H9 (cell line): ENCODE data around the gene SLC24A3. TPM values are rescaled to one million over a fixed set of nuclear protein-coding genes. Genes with fewer than 3 reads are reported as not detected.

Experiments
- DNase-seq: peaks from one replicate; pipeline ENCODE4 v3.0.0-alpha.2; 2017
- H2AFZ ChIP-seq: one replicate; pipeline ENCODE4 v1.6.1; 2013; ENCODE audit warnings: mild to moderate bottlenecking, low read length, control low read depth, moderate library complexity
- H2AK5ac ChIP-seq: 2 replicates; pipeline ENCODE4 v1.6.1; 2013; ENCODE audit warnings: low read length, control low read depth, mixed read lengths; ENCODE audit not compliant: insufficient read length
- H2BK120ac ChIP-seq: one replicate; pipeline ENCODE4 v1.6.1; 2013; ENCODE audit warnings: low read depth, mild to moderate bottlenecking, low read length, control low read depth, inconsistent platforms; ENCODE audit not compliant: poor library complexity, severe bottlenecking
- H2BK12ac ChIP-seq: 2 replicates; pipeline ENCODE4 v1.6.1; 2013; ENCODE audit warnings: low read length, control low read depth, mixed read lengths, low read depth; ENCODE audit not compliant: insufficient read length
- H2BK15ac ChIP-seq: 2 replicates; pipeline ENCODE4 v1.6.1; 2013; ENCODE audit warnings: low read depth, low read length, control low read depth
- H2BK20ac ChIP-seq: one replicate; pipeline ENCODE4 v1.6.1; 2013; ENCODE audit warnings: low read depth, mild to moderate bottlenecking, low read length, control low read depth, inconsistent platforms; ENCODE audit not compliant: poor library complexity, severe bottlenecking
- H2BK5ac ChIP-seq: 2 replicates; pipeline ENCODE4 v1.6.1; 2013; ENCODE audit warnings: low read length, control low read depth, mixed read lengths; ENCODE audit not compliant: insufficient read length
- H3K14ac ChIP-seq: 2 replicates; pipeline ENCODE4 v1.6.1; 2013; ENCODE audit warnings: low read length, control low read depth; ENCODE audit not compliant: insufficient read depth
- H3K18ac ChIP-seq: 2 replicates; pipeline ENCODE4 v1.6.1; 2013; ENCODE audit warnings: low read depth, mild to moderate bottlenecking, mixed read lengths, low read length, control low read depth; ENCODE audit not compliant: insufficient read length
- H3K23ac ChIP-seq: 2 replicates; pipeline ENCODE4 v1.6.1; 2013; ENCODE audit warnings: low read length, control low read depth, mixed read lengths, low read depth; ENCODE audit not compliant: insufficient read length
- H3K23me2 ChIP-seq: 2 replicates; pipeline ENCODE4 v1.6.1; 2013; ENCODE audit warnings: low read depth, mild to moderate bottlenecking, mixed read lengths, low read length, control low read depth; ENCODE audit not compliant: insufficient read length, poor library complexity, severe bottlenecking
- H3K27ac ChIP-seq: 2 replicates; pipeline ENCODE4 v1.5.1; 2013; ENCODE audit warnings: low read length, control low read depth, mixed read lengths, low read depth; ENCODE audit not compliant: insufficient read length
- H3K27me3 ChIP-seq: 2 replicates; pipeline ENCODE4 v1.6.1; 2013; ENCODE audit warnings: low read length, control low read depth, inconsistent platforms; ENCODE audit not compliant: insufficient read depth
- H3K4ac ChIP-seq: 2 replicates; pipeline ENCODE4 v1.6.1; 2013; ENCODE audit warnings: low read depth, mild to moderate bottlenecking, control low read depth, inconsistent platforms, low read length, moderate library complexity
- H3K4me1 ChIP-seq: 2 replicates; pipeline ENCODE4 v1.6.1; 2013; ENCODE audit warnings: low read length, control low read depth, inconsistent platforms; ENCODE audit not compliant: insufficient read depth
- H3K4me2 ChIP-seq: 2 replicates; pipeline ENCODE4 v1.6.1; 2013; ENCODE audit warnings: low read length, control low read depth, mixed read lengths; ENCODE audit not compliant: insufficient read length, insufficient read depth
- H3K56ac ChIP-seq: 2 replicates; pipeline ENCODE4 v1.6.1; 2013; ENCODE audit warnings: low read depth, mild to moderate bottlenecking, mixed read lengths, low read length, control low read depth; ENCODE audit not compliant: insufficient read length
- H3K79me1 ChIP-seq: 2 replicates; pipeline ENCODE4 v1.6.1; 2013; ENCODE audit warnings: low read depth, mild to moderate bottlenecking, moderate library complexity, low read length, control low read depth, inconsistent platforms; ENCODE audit not compliant: insufficient read depth, poor library complexity, severe bottlenecking
- H3K79me2 ChIP-seq: 2 replicates; pipeline ENCODE4 v1.6.1; 2013; ENCODE audit warnings: low read length, control low read depth, inconsistent platforms; ENCODE audit not compliant: insufficient read depth
- H3K9ac ChIP-seq: 2 replicates; pipeline ENCODE4 v1.6.1; 2013; ENCODE audit warnings: low read length, control low read depth, mixed read lengths; ENCODE audit not compliant: insufficient read length; ENCODE audit errors: extremely low read depth
- H3K9me3 ChIP-seq: one replicate; pipeline ENCODE4 v1.6.1; 2013; ENCODE audit warnings: low read depth, low read length, inconsistent platforms; ENCODE audit not compliant: control insufficient read depth
- H3T11ph ChIP-seq: one replicate; pipeline ENCODE4 v1.6.1; 2013; ENCODE audit warnings: mild to moderate bottlenecking, low read length, control low read depth, inconsistent platforms
- H4K20me1 ChIP-seq: one replicate; pipeline ENCODE4 v1.6.1; 2013; ENCODE audit not compliant: control insufficient read depth, insufficient read length, insufficient read depth
- H4K5ac ChIP-seq: 2 replicates; pipeline ENCODE4 v1.6.1; 2013; ENCODE audit warnings: low read depth, mild to moderate bottlenecking, mixed read lengths, low read length, control low read depth; ENCODE audit not compliant: insufficient read length
- H4K8ac ChIP-seq: replicated peaks from 2 replicates; pipeline ENCODE4 v1.6.1; 2013; ENCODE audit warnings: low read length, control low read depth, mixed read lengths, low read depth; ENCODE audit not compliant: insufficient read length
- H4K91ac ChIP-seq: 2 replicates; pipeline ENCODE4 v1.6.1; 2013; ENCODE audit warnings: low read depth, mild to moderate bottlenecking, moderate library complexity, mixed read lengths, low read length, control low read depth; ENCODE audit not compliant: insufficient read length
- H3K27ac Mint-ChIP-seq, 3 experiments: 2 replicates in 2 of 3; 3 replicates in 1 of 3; pipeline ENCODE4 v1.8.0; 2020 to 2021; ENCODE audit warnings: mixed read lengths in 3 of 3, mild to moderate bottlenecking in 1 of 3, moderate library complexity in 1 of 3
- H3K27me3 Mint-ChIP-seq: 2 replicates; pipeline ENCODE4 v1.8.0; 2021; ENCODE audit warnings: low read depth, mild to moderate bottlenecking, moderate library complexity, mixed read lengths
- H3K36me3 Mint-ChIP-seq, 3 experiments: 2 replicates in 2 of 3; 3 replicates in 1 of 3; pipeline ENCODE4 v1.8.0; 2020 to 2021; ENCODE audit warnings: low read depth in 3 of 3, mixed read lengths in 3 of 3; ENCODE audit not compliant: insufficient read depth in 1 of 3
- H3K4me1 Mint-ChIP-seq, 2 experiments: 2 replicates each; pipeline ENCODE4 v1.8.0; 2020; ENCODE audit warnings: mixed read lengths in 2 of 2
- H3K4me3 Mint-ChIP-seq, 2 experiments: 2 replicates in 1 of 2; 3 replicates in 1 of 2; pipeline ENCODE4 v1.8.0; 2020 to 2021; ENCODE audit warnings: mild to moderate bottlenecking in 2 of 2, mixed read lengths in 2 of 2, moderate library complexity in 1 of 2
- H3K9me3 Mint-ChIP-seq, 2 experiments: 2 replicates in 1 of 2; 3 replicates in 1 of 2; pipeline ENCODE4 v1.8.0; 2020; ENCODE audit warnings: mild to moderate bottlenecking in 2 of 2, mixed read lengths in 2 of 2, moderate library complexity in 1 of 2
- total RNA-seq: library from RNA; stranded (reverse); gene quantifications from 2 replicates; pipeline ENCODE4 v1.2.1, GENCODE V29; 2021
- TF ChIP-seq, protein P1 (sequence below): fragments of 200-600 bp; sonication (generic); conservative IDR thresholded peaks from 3 replicates; pipeline ENCODE4 v1.8.0; 2021; ENCODE audit warnings: antibody characterized with exemption, mild to moderate bottlenecking

Gene SLC24A3
- total RNA-seq, 1 experiment from 2014 or later = 0.83 TPM

GRCh38 chr20:19185083-19185482 is 27.4 kb upstream of the SLC24A3 start:
- H4K8ac ChIP-seq = no peak overlapping the region
- no peak overlapping the region for H2BK120ac ChIP-seq

More at GRCh38 chr20:19185083-19185482, 27.4 kb upstream of the SLC24A3 start:
- Histone ChIP-seq H3K79me2 (no peaks in the 10 kb centered on the region), H3K4me1 (no peaks in the 10 kb centered on the region), H3K9ac (no peak overlapping the region), H3K14ac (no peak overlapping the region), H3K4me2 (no peak overlapping the region), H2BK12ac (no peak overlapping the region), H4K5ac (no peak overlapping the region), H3K4ac (no peak overlapping the region), H3K56ac (no peak overlapping the region), H2BK5ac (no peak overlapping the region), H4K91ac (no peak overlapping the region), H3K9me3 (no peaks in the 10 kb centered on the region), H3K23me2 (no peaks in the 10 kb centered on the region), H2AK5ac (no peak overlapping the region), H3K18ac (no peak overlapping the region), H2BK20ac (no peak overlapping the region), H3K79me1 (no peaks in the 10 kb centered on the region), H3K27ac (no peak overlapping the region), H2AFZ (no peak overlapping the region), H4K20me1 (no peaks in the 10 kb centered on the region), H3T11ph (no peak overlapping the region), H3K23ac (no peak overlapping the region), H2BK15ac (no peak overlapping the region), H3K27me3 (no peaks in the 10 kb centered on the region)
- no peak overlapping the region for H3K27ac Mint-ChIP-seq
- H3K27me3 Mint-ChIP-seq = 0 out of 2 replicates have a peak, but pooled peaks cover 3% of the 10 kb centered on the region
- no peak for DNase-seq
- H3K36me3 Mint-ChIP-seq = peaks cover 0 to 5% (median 2%) of the 10 kb centered on the region in 3 experiments; a peak in 2 of 7 replicates
- peaks cover 10 to 14% of the 10 kb centered on the region in 2 experiments for H3K9me3 Mint-ChIP-seq
- TF ChIP-seq, protein P1, sequence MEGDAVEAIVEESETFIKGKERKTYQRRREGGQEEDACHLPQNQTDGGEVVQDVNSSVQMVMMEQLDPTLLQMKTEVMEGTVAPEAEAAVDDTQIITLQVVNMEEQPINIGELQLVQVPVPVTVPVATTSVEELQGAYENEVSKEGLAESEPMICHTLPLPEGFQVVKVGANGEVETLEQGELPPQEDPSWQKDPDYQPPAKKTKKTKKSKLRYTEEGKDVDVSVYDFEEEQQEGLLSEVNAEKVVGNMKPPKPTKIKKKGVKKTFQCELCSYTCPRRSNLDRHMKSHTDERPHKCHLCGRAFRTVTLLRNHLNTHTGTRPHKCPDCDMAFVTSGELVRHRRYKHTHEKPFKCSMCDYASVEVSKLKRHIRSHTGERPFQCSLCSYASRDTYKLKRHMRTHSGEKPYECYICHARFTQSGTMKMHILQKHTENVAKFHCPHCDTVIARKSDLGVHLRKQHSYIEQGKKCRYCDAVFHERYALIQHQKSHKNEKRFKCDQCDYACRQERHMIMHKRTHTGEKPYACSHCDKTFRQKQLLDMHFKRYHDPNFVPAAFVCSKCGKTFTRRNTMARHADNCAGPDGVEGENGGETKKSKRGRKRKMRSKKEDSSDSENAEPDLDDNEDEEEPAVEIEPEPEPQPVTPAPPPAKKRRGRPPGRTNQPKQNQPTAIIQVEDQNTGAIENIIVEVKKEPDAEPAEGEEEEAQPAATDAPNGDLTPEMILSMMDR = no peak
- no peak overlapping the region for H3K4me3 Mint-ChIP-seq
- no peaks in the 10 kb centered on the region for H3K4me1 Mint-ChIP-seq
